Skin epidermis (tissue), 12 donors: ENCODE results near the gene PADI3.

Experiments
- H3K27ac ChIP-seq, 21 experiments: fragments of 200-600 bp; sonication (generic) in 11 of 21; one replicate each; pipeline ENCODE4 v1.5.0; 2020; ENCODE audit warnings: mild to moderate bottlenecking in 3 of 21, inconsistent platforms in 2 of 21, moderate library complexity in 2 of 21
- H3K4me3 ChIP-seq, 7 experiments: fragments of 200-600 bp; sonication (generic) in 2 of 7; one replicate each; pipeline ENCODE4 v1.5.0; 2020; ENCODE audit warnings: inconsistent platforms in 2 of 7, mild to moderate bottlenecking in 2 of 7, moderate library complexity in 1 of 7

PADI3 gene

DNA sequence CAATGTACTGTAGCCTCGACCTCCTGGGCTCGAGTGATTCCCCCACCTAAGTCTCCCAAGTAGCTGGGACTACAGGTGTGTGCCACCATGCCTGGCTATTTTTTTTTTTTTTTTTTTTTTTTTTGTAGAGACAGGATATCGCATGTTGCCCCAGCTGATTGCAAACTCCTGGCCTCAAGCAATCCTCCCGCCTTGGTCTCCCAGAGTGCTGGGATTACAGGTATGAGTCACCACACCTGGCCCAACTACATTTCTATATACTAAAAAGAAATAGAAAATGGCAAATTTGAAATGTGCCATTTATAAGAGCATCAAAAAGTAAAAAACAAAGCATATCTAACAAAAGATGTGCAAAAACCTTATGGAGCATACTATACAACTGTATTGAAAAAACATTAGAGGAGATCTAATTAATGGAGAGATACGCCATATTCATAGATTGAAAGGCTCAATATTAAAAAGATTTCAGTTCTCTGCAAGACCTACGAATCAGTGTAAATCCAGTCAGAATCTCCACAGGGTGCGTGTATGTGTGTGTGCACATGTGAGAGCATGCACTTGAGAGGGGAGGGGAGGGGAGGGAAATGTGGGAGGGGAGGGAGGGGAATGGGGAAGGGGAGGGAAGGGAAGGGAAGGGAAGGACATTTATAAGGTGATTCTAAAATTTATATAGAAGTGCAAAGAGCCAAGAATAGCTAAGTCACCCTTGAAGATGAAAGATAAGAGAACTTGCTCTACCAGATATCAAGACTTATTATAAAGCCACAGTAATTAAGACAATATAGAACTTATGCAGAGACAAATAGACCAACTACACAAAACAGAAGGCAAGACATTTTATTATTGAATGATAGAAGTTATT, 43.6 kb downstream of the PADI3 start:
- Histone ChIP-seq H3K27ac (peak overlapping the region in 1 of 21 experiments; percentile 24), H3K4me3 (no peak overlapping the region)

DNA sequence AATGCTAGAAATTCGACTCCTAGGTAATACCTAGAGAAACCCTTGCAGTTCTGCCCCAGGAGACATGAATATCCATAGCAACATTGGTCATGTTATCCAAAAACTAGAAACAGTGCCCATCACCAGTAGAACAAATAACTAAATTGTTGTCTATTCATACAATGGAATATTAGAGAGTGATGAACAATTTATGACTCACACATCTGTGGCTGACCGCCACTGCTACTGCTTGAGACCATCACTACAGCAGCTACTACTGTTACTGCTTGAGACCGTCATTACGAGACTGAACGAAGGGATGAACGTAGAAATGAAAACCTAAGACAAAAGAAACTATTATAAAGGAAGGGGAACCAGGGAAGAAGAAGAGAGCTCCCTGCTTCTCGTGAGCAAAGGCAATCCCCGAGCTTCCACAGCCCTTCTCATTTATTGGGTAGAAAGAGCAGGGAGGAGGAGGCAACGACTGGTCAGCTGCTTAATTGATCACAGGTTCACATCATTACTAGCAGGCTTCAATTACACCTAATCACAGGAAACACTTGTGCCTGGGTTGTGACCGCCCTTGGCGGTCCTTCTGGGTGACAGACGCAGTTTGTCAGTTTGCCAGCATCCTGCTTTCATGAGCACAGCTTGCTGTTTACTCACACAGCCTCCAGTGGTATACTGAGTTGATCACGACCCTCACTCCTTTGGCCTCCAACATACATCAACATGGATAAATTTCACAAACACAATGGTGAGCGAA, 45.0 kb downstream of the PADI3 start:
- peak overlapping the region in 2 of 21 experiments; percentile 24 for H3K27ac ChIP-seq
- no peak overlapping the region for H3K4me3 ChIP-seq

DNA sequence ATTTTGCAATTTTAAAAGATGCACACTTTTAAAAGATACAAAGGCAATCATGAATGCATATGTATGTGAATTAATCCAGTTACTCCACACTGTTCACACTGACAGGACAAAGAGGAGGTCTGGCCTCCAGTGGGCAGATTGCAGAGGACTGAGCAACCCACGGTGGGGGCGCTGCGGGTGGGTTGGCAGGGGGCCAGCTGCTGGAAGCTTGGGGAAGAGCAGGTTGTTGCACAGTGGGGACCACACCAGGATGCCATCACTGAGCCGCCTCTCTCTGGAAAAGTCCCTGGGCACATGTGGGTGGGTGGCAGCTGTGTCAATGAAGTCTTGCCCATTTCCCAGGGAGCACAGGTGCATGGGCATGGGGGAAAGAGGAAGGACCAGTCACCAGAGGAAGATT, 46.4 kb downstream of the PADI3 start:
- Histone ChIP-seq H3K4me3 (no peak overlapping the region), H3K27ac (no peak overlapping the region)

DNA sequence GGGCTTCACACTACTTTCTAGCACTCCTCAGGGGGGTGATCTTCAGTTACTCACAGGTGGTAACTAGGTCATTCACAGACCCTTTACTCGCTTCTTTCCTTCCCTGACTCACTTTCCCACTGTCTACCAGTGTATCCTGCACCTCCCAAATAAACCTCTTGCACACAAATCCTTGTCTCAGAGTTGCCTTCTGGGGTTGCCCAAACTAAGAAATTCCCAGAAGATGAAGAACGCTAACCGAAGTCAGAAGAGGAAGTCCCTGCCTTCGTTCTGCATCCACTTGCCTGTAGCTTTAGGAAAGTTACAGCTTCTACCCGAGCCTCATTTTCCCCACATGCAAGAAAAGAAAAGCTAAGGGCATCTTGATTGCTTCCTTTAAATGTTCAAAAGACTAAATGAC, 47.2 kb downstream of the PADI3 start:
- H3K27ac ChIP-seq: no peak overlapping the region
- H3K4me3 ChIP-seq: no peak overlapping the region

DNA sequence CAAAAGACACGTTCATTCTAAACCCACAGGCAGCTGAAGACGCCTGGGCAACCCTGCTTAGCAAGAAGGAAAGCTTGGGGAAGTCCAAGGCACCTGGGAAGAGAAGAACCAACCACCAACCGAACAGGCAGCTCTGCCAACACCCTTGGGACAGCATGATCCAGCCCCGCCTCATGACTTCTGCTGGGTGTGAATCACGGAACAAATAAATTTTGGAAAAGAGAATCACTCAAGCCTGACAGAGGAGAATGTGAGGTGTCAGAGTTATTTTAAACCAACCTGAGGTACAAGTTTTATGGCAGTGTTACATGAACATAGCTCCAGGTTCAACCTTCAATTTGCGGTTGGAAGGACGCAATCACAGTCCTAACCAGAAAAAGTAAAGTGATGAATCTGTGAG, 49.1 kb downstream of the PADI3 start:
- Histone ChIP-seq H3K4me3 (no peak overlapping the region), H3K27ac (peak overlapping the region in 1 of 21 experiments; percentile 46)

DNA sequence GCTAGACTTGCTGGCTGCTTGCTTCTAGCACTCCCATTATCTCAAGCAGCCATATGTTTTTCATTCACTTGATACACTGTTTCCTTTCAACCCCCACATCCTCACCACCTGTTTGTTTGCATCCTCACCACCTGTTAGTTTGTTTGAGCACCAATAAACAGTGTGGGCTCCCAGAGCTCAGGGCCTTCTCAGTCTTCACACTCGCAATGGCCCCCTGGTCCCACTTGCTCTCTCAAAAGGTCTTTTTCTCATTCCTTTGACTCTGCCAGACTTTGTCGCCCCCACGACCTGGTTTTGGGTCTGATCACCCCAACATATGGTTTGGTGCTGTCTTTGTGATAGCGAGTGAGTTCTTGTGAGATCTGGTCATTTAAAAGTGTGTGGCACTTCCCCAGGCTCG, 52.9 kb downstream of the PADI3 start:
- H3K27ac ChIP-seq: no peak overlapping the region
- no peak overlapping the region for H3K4me3 ChIP-seq

DNA sequence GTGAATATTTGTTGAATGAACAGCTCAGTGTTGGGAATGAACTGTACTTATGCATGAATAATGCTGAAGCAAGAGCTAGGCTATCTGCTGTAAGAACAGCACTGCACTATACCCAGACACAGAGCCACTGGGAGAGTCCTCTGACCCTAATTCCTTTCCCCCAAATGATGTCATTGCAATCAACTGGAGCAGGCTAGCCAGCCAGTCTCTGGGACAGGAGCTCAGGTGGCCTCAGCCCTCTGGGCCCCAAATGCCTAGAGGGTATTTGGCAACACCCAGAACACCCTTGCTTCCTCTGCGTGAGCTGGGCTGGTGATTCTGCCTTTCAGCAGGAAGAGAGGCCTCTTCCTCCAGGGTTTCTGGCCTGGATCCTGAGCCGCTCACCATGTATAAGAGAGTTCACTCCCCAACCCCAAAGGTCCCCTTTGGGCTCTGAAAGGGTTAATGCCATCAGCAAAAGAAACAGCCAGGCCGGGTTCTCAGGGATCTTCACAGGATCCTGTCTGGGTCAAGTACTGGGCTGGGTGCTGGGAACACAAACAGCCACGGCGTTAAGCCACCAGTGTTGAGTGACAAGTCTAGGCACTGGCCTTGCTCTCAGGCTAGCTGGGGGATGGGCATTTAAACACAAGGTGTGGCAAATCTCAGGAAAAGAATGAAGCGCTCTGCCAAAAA, 55.4 kb downstream of the PADI3 start:
- peak overlapping the region in 2 of 21 experiments; percentile 32 to 34 for H3K27ac ChIP-seq
- H3K4me3 ChIP-seq: no peak overlapping the region

DNA sequence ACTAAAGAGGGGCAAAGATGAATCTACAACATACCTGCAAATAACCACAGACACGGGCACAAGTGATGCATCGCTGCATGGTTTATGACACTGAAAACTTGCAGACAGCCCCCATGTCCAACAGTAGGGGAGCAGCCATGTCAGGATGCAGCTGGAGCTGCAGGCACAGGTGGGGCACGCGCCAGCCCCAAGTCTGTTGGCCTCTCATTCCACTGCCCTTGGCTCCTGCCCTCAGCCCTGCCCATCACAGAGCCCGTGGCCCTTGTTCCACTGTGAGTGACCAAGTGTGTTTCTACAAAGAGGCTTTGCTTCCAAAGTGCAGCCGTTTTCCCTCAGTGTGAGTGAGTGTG, 55.9 kb downstream of the PADI3 start:
- Histone ChIP-seq H3K4me3 (no peak overlapping the region), H3K27ac (peak overlapping the region in 1 of 21 experiments; percentile 32)

DNA sequence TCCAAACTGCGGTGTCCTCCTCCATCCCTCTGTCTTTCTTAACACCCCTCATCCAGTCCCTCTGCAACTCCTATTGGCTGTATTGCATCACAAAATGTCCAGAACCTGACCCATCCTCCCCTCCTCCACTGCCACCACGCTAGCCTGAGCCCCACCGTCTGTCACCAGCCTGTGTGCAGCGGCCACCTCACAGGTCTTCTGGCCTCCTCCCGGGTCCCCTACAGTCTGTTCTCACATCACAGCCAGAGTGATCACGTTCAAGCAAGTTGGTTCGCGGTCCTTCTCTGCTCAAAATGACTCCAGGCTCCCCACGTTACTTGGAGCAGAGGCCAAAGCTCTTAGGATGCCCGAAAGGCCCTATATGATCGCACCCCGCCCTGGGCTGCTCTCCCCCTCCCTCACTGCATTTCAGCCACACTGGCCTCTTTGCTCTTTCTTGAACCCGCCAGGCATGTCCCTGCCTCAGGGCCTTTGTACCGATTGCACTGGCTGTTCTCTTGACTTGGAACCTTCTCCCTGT, 56.7 kb downstream of the PADI3 start:
- Histone ChIP-seq H3K4me3 (no peak overlapping the region), H3K27ac (peak overlapping the region in 1 of 21 experiments; percentile 50)

DNA sequence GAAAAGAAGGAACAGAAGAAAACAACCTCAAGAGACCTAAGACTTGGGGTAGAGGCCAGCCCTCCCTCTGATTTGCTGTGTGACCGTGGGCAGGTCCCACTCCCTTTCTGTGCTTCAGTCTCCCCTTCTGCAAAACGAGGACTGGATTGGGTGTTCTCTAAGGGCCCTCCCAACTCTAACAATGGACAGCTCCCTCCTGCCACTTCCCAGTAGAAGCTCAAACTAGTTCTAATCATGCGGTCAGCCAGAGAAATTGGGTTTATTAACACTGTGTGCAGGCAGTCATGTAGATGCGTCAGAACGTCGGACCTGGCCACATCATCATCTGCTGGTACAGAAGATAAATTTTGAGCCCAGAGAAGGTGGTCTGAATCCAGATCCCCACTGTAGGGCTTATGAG, 57.5 kb downstream of the PADI3 start:
- no peak overlapping the region for H3K4me3 ChIP-seq
- no peak overlapping the region for H3K27ac ChIP-seq

DNA sequence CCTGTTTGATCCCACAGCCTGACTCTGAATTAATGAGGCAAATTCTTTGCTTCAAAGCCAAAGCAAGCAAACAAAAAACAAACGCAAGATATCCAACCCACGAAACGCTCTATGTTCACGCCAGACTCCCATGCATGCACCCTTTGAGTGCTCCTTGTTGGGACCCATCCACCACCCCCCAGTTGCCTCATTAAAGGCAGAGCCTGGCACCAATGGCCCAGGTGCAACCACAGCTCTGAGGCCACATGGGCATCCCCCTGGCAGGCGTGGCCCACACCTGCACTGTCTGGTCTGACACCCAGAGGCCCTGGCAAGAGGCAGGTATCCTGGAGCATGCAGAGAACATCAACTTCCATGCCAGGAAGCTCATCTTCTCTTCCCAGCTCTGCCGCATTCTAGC, 58.0 kb downstream of the PADI3 start:
- Histone ChIP-seq H3K27ac (no peak overlapping the region), H3K4me3 (no peak overlapping the region)

DNA sequence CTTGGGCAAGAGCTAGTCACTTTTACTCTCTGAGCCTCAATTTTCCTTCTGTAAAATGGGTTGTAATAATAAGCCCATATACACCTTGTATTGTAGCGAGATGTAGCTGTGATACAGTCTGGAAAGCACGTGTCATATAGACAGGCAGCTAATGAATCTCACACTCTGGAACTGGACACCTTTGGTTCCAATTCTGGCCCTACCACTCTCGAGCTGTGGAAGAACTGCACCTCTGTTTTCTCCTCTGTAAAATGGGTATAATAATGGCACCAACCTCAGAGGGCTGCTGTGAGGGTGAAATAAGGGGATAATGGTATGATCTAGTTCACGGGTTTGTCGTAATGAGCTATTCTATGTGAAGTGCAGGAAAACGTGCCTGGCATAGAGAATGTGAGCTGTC, 58.4 kb downstream of the PADI3 start:
- Histone ChIP-seq H3K4me3 (no peak overlapping the region), H3K27ac (no peak overlapping the region)

DNA sequence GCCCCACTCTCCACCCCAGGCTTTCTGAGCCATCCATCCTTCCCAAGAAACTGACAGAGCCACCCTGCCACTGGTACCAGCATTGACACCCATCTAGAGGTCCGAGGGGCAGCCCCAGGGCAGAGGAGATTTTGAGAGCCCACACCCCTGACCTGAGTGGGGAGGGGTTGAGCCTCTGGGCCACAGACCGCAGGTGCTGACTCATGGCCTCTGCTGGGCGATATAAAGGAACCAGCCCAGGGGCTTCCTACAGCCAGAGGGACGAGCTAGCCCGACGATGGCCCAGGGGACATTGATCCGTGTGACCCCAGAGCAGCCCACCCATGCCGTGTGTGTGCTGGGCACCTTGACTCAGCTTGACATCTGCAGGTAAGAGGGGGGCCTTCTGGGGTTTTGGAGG, 59.0 kb downstream of the PADI3 start, which contains the start of gene PADI4:
TSS of gene PADI4 (plus strand) at position 252 of the 400 bp plus-strand sequence. CDS start at position 278, 26 bp downstream.
- peak within 1 kb of the TSS in 1 of 21 experiments; percentile 8 for H3K27ac ChIP-seq
- H3K4me3 ChIP-seq: no peak within 1 kb of the TSS

DNA sequence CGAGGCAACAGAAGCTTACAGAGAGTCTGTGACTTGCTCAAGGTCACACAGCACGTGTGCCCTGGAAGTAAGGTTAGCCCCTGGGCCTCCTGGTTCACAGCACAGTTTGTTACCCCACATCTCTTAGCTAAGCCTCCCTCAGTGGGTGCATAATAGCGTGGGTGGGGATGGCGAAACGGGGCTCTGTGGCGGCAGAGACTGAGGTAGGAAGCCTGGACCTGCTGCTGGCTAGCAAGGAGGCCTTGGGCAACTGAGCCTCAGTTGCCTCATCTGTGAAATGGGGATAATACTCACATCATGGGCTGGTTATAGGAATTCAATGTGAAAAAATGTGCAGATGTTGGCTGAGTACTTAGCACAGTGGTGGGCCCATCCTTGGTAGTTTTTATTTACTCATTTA, 59.7 kb downstream of the PADI3 start:
- Histone ChIP-seq H3K27ac (peak overlapping the region in 1 of 21 experiments; percentile 8), H3K4me3 (no peak overlapping the region)

DNA sequence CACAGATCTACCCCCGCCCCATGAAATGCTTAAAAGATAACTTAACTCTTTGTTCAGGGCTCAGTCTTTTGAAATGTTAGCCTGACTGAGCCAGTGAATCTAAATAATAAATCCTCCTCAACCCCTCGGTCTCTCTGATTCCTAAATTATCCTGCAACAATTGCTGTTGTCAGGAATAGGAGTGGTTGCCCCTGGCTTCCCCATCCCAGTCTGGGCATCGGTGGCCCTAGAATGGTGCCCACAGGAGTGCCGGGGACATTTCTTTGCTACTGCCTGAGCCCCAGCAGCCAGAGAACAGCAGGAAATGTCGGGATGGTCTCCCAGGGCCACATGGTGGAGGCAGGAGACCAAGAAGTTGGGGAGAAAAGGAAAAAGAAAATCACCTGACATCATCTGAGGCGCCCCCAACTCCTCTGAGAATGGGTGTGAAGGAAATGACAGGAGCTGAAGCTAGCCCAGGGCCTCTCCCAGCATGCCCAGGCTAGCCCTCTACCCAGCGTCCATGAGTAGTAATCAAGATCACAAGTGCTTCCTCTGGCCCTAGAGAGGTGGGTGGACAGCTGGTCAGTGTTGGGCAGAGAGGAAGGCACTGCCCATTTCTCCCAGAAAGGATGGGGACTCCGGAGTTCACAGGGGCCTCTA, 60.6 kb downstream of the PADI3 start:
- no peak overlapping the region for H3K27ac ChIP-seq
- H3K4me3 ChIP-seq: no peak overlapping the region

DNA sequence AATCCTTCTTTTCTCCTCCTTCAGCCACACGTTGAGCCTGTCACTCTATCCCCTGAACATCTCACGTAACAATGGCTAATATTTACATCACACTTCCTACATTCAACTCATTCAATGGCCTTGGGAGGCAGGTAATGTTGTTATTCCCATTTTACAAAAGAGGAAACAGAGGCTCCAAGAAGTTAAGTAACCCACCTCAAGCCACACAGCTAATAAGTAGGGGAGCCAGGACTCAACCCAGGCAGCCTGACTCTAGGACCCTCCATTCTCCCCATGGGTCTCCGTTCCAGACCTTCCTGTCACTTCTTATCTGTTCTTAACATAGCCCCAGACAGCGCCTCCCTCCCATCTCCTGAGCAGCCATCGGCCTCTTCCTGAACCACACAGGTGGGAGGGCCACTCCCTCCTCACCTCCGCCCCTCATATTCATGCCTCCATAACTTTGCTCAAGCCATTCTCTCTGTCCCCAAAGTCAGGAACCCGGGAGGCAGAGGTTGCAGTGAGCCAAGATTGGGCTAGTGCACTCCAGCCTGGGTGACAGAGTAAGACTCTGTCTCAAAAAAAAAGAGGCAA, 61.3 kb downstream of the PADI3 start:
- Histone ChIP-seq H3K27ac (no peak overlapping the region), H3K4me3 (no peak overlapping the region)

DNA sequence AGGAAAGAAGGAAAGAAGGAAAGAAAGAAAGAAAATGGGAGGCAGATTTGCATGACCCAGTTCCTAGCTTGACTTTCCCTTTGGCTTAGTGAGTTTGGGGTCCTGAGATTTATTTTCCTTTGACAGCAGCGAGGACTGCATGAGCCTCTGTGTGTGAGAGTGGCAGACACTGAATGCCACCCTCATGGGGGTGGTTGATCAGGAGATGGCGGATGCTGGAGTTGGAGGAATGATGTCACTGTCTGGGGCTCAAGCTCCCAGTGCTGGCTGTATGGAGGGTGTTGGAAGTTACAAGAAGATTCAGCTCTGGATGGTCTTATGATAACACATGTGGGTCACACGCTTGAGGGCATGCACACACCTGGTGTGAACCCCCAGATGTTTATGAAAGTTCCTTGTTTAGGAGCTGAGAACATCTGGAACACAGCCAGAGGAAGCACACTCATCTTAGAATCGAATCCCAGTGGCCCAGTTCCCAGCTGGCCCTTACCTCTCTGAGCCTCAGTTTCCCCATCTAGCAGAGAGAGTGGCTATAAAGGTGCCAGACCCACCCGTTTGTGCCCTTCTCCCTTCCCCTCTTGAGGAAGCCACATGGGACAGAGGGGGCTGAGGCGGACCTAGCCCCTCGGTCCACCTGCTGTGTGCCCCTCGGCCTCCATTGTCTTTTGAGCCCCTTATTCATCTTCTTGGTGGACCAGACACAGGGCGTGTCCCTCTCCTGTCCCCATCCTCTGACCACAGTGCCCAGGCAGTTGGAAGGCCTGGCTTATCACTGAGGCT, 64.8 kb downstream of the PADI3 start:
- H3K4me3 ChIP-seq: no peak overlapping the region

DNA sequence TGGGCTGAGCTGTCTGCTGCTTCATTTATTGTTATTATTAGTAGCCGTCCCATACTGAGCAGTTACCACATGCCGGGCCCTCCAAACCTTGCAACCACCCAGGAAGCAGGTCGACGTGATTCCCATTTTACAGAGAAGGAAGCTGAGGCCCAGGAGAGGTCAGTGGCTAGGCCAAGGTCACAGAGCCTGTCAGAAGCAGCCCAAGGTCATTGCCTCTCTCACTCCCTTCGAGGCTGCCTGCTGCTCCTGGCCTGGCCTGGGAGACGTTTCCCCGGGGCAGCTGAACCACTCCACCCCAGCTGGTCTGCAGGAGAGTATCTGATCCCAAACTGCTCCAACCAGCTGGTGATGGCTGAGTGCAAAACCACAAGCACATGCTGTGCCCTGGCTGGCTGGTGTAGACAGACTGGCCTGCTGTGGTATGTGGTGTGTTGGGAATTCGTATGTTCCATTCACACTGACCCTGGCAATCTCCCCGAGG, 65.6 kb downstream of the PADI3 start:
- H3K27ac ChIP-seq: no peak overlapping the region
- H3K4me3 ChIP-seq: no peak overlapping the region

More for the DNA sequence above, 64.8 kb downstream of the PADI3 start:
- no peak overlapping the region for H3K27ac ChIP-seq
